Measurements from ENCODE around the gene LAMA2.

The LAMA2 gene

GRCh38 chr6:129287231-129288177 is 404.6 kb downstream of the LAMA2 start:
- Histone ChIP-seq H3K9me3 (ENCODE audit: control insufficient read depth, low read length) (no peaks in the 10 kb centered on the region), H2AK5ac (ENCODE audit: low read length, severe bottlenecking) (no peak overlapping the region), H3K4me3 (ENCODE audit: insufficient read depth in 1 of 2, low read depth in 1 of 2, low read length in 2 of 2) (no peak overlapping the region), H3K14ac (ENCODE audit: low read length in 2 of 2) (peak overlapping the region in 1 of 2 experiments; percentile 18), H3K27me3 (ENCODE audit: control insufficient read depth in 1 of 2, insufficient read depth in 1 of 2, low read length in 2 of 2) (no peaks in the 10 kb centered on the region), H3K36me3 (ENCODE audit: control insufficient read depth in 1 of 2, insufficient read depth in 2 of 2, low read depth in 1 of 2, low read length in 2 of 2) (peaks cover 0 to 5% of the 10 kb centered on the region in 2 experiments), H3K4me1 (ENCODE audit: control insufficient read depth, insufficient read depth, low read depth, low read length) (no peaks in the 10 kb centered on the region), H2BK120ac (ENCODE audit: low read depth, low read length) (no peak overlapping the region), H2BK12ac (ENCODE audit: low read length in 2 of 2) (no peak overlapping the region), H4K91ac (ENCODE audit: low read length) (no peak overlapping the region), H2BK15ac (ENCODE audit: low read depth, poor library complexity, severe bottlenecking) (no peak overlapping the region), H3K27ac (ENCODE audit: low read length, poor library complexity, severe bottlenecking) (no peak overlapping the region), H2BK5ac (ENCODE audit: low read depth, low read length, poor library complexity, severe bottlenecking) (no peak overlapping the region), H2AFZ (ENCODE audit: low read depth, low read length) (no peak overlapping the region), H3K4me2 (ENCODE audit: low read length, poor library complexity, severe bottlenecking) (no peak overlapping the region), H4K8ac (ENCODE audit: low read length) (no peak overlapping the region), H3K18ac (ENCODE audit: low read depth in 1 of 2, low read length in 2 of 2) (no peak overlapping the region), H3K23ac (ENCODE audit: low read length in 2 of 2) (no peak overlapping the region), H3K79me1 (replicated peaks; ENCODE audit: low read length, poor library complexity, severe bottlenecking) (no peaks in the 10 kb centered on the region), H3K4ac (ENCODE audit: low read depth in 1 of 2, low read length in 2 of 2) (no peak overlapping the region), H3K9ac (ENCODE audit: low read length) (no peak overlapping the region)
- WGBS = 91% methylated on average over 6 of the region's 7 CpGs
- DNase-seq = no peak

GRCh38 chr6:129289442-129289841 is 406.5 kb downstream of the LAMA2 start:
- no peak overlapping the region for H2BK120ac ChIP-seq (ENCODE audit: low read depth, low read length)
- no peak overlapping the region for H2AK5ac ChIP-seq (ENCODE audit: low read length, severe bottlenecking)
- H3K27me3 ChIP-seq (ENCODE audit: control insufficient read depth in 1 of 2, insufficient read depth in 1 of 2, low read length in 2 of 2) = no peaks in the 10 kb centered on the region

GRCh38 chr6:129292836-129293235 is 409.9 kb downstream of the LAMA2 start:
- no peak overlapping the region for H2AFZ ChIP-seq (ENCODE audit: low read depth, low read length)
- 97% methylated on average over 11 of the region's 15 CpGs for WGBS

More at GRCh38 chr6:129289442-129289841, 406.5 kb downstream of the LAMA2 start:
- Histone ChIP-seq H3K14ac (ENCODE audit: low read length in 2 of 2) (no peak overlapping the region), H3K4me2 (ENCODE audit: low read length, poor library complexity, severe bottlenecking) (no peak overlapping the region), H3K36me3 (ENCODE audit: control insufficient read depth in 1 of 2, insufficient read depth in 2 of 2, low read depth in 1 of 2, low read length in 2 of 2) (peaks cover 0 to 7% of the 10 kb centered on the region in 2 experiments), H2BK15ac (ENCODE audit: low read depth, poor library complexity, severe bottlenecking) (no peak overlapping the region), H3K4ac (ENCODE audit: low read depth in 1 of 2, low read length in 2 of 2) (no peak overlapping the region), H3K9me3 (ENCODE audit: control insufficient read depth, low read length) (no peaks in the 10 kb centered on the region), H3K4me3 (ENCODE audit: insufficient read depth in 1 of 2, low read depth in 1 of 2, low read length in 2 of 2) (no peak overlapping the region), H3K4me1 (ENCODE audit: control insufficient read depth, insufficient read depth, low read depth, low read length) (no peaks in the 10 kb centered on the region), H3K18ac (ENCODE audit: low read depth in 1 of 2, low read length in 2 of 2) (no peak overlapping the region), H3K9ac (ENCODE audit: low read length) (no peak overlapping the region), H2BK5ac (ENCODE audit: low read depth, low read length, poor library complexity, severe bottlenecking) (no peak overlapping the region), H3K27ac (ENCODE audit: low read length, poor library complexity, severe bottlenecking) (no peak overlapping the region), H4K91ac (ENCODE audit: low read length) (no peak overlapping the region), H3K23ac (ENCODE audit: low read length in 2 of 2) (no peak overlapping the region), H2BK12ac (ENCODE audit: low read length in 2 of 2) (no peak overlapping the region), H3K79me1 (replicated peaks; ENCODE audit: low read length, poor library complexity, severe bottlenecking) (no peaks in the 10 kb centered on the region), H4K8ac (ENCODE audit: low read length) (no peak overlapping the region), H2AFZ (ENCODE audit: low read depth, low read length) (no peak overlapping the region)
- WGBS = no CpG with 5 or more reads among the region's 1 CpG
- no peak for DNase-seq

GRCh38 chr6:129297592-129297991 is 414.7 kb downstream of the LAMA2 start:
- Histone ChIP-seq H2BK5ac (ENCODE audit: low read depth, low read length, poor library complexity, severe bottlenecking) (no peak overlapping the region), H2BK120ac (ENCODE audit: low read depth, low read length) (no peak overlapping the region), H3K79me1 (replicated peaks; ENCODE audit: low read length, poor library complexity, severe bottlenecking) (no peaks in the 10 kb centered on the region), H3K4me2 (ENCODE audit: low read length, poor library complexity, severe bottlenecking) (no peak overlapping the region), H3K9me3 (ENCODE audit: control insufficient read depth, low read length) (no peaks in the 10 kb centered on the region), H3K27ac (ENCODE audit: low read length, poor library complexity, severe bottlenecking) (no peak overlapping the region), H2BK15ac (ENCODE audit: low read depth, poor library complexity, severe bottlenecking) (no peak overlapping the region), H2AK5ac (ENCODE audit: low read length, severe bottlenecking) (no peak overlapping the region), H3K4me1 (ENCODE audit: control insufficient read depth, insufficient read depth, low read depth, low read length) (no peaks in the 10 kb centered on the region), H3K9ac (ENCODE audit: low read length) (no peak overlapping the region), H3K4ac (ENCODE audit: low read depth in 1 of 2, low read length in 2 of 2) (no peak overlapping the region), H3K4me3 (ENCODE audit: insufficient read depth in 1 of 2, low read depth in 1 of 2, low read length in 2 of 2) (no peak overlapping the region), H3K27me3 (ENCODE audit: control insufficient read depth in 1 of 2, insufficient read depth in 1 of 2, low read length in 2 of 2) (no peaks in the 10 kb centered on the region), H3K36me3 (ENCODE audit: control insufficient read depth in 1 of 2, insufficient read depth in 2 of 2, low read depth in 1 of 2, low read length in 2 of 2) (peaks cover 0 to 16% of the 10 kb centered on the region in 2 experiments), H3K23ac (ENCODE audit: low read length in 2 of 2) (no peak overlapping the region), H2AFZ (ENCODE audit: low read depth, low read length) (no peak overlapping the region), H3K18ac (ENCODE audit: low read depth in 1 of 2, low read length in 2 of 2) (no peak overlapping the region), H4K91ac (ENCODE audit: low read length) (no peak overlapping the region), H4K8ac (ENCODE audit: low read length) (no peak overlapping the region), H2BK12ac (ENCODE audit: low read length in 2 of 2) (no peak overlapping the region), H3K14ac (ENCODE audit: low read length in 2 of 2) (no peak overlapping the region)
- WGBS = 86% methylated on average over 4 of the region's 5 CpGs
- DNase-seq = no peak

More at GRCh38 chr6:129292836-129293235, 409.9 kb downstream of the LAMA2 start:
- Histone ChIP-seq H3K4ac (ENCODE audit: low read depth in 1 of 2, low read length in 2 of 2) (no peak overlapping the region), H3K4me3 (ENCODE audit: insufficient read depth in 1 of 2, low read depth in 1 of 2, low read length in 2 of 2) (no peak overlapping the region), H3K14ac (ENCODE audit: low read length in 2 of 2) (no peak overlapping the region), H2AK5ac (ENCODE audit: low read length, severe bottlenecking) (no peak overlapping the region), H3K9ac (ENCODE audit: low read length) (no peak overlapping the region), H3K4me1 (ENCODE audit: control insufficient read depth, insufficient read depth, low read depth, low read length) (no peaks in the 10 kb centered on the region), H3K27me3 (ENCODE audit: control insufficient read depth in 1 of 2, insufficient read depth in 1 of 2, low read length in 2 of 2) (no peaks in the 10 kb centered on the region), H4K91ac (ENCODE audit: low read length) (no peak overlapping the region), H2BK5ac (ENCODE audit: low read depth, low read length, poor library complexity, severe bottlenecking) (no peak overlapping the region), H4K8ac (ENCODE audit: low read length) (no peak overlapping the region), H3K18ac (ENCODE audit: low read depth in 1 of 2, low read length in 2 of 2) (no peak overlapping the region), H3K4me2 (ENCODE audit: low read length, poor library complexity, severe bottlenecking) (no peak overlapping the region), H2BK120ac (ENCODE audit: low read depth, low read length) (no peak overlapping the region), H3K23ac (ENCODE audit: low read length in 2 of 2) (no peak overlapping the region), H3K36me3 (ENCODE audit: control insufficient read depth in 1 of 2, insufficient read depth in 2 of 2, low read depth in 1 of 2, low read length in 2 of 2) (peaks cover 0 to 12% of the 10 kb centered on the region in 2 experiments), H3K27ac (ENCODE audit: low read length, poor library complexity, severe bottlenecking) (no peak overlapping the region), H3K79me1 (replicated peaks; ENCODE audit: low read length, poor library complexity, severe bottlenecking) (no peaks in the 10 kb centered on the region), H2BK15ac (ENCODE audit: low read depth, poor library complexity, severe bottlenecking) (no peak overlapping the region), H2BK12ac (ENCODE audit: low read length in 2 of 2) (no peak overlapping the region), H3K9me3 (ENCODE audit: control insufficient read depth, low read length) (no peaks in the 10 kb centered on the region)
- no peak for DNase-seq

All from mesenchymal stem cell (in vitro differentiated cells and primary cell).